Spinal cord (tissue), 10 donors: Measurements from ENCODE around the gene MAN1A2. TPM values are rescaled to one million over a fixed set of nuclear protein-coding genes. Genes with fewer than 3 reads are reported as not detected.
A peak's percentile ranks its signal among the peaks of the same experiment; 100 is the strongest.
"Not testable (repeated sequence)": the region's sequence is repeated elsewhere in the genome, so short reads cannot be mapped to it uniquely, and the experiment has no call there.

Source experiments
- DNase-seq, 6 donors: peaks; one replicate each; pipeline versions ENCODE4 v3.0.0 to v3.0.0-alpha.2; 2013 to 2015; ENCODE audit warnings: low spot score in 6 of 6, low read depth in 4 of 6
- H3K27ac ChIP-seq: one replicate; pipeline ENCODE4 v1.5.1; 2013; ENCODE audit warnings: low read depth, low read length, control low read depth
- H3K27me3 ChIP-seq: one replicate; pipeline ENCODE4 v1.6.1; 2013; ENCODE audit warnings: low read length; ENCODE audit not compliant: control insufficient read depth, insufficient read depth
- H3K36me3 ChIP-seq: one replicate; pipeline ENCODE4 v1.6.1; 2013; ENCODE audit warnings: low read length; ENCODE audit not compliant: control insufficient read depth, insufficient read depth
- H3K4me1 ChIP-seq: one replicate; pipeline ENCODE4 v1.6.1; 2013; ENCODE audit warnings: low read length; ENCODE audit not compliant: control insufficient read depth, insufficient read depth
- H3K4me3 ChIP-seq: one replicate; pipeline ENCODE4 v1.5.1; 2013; ENCODE audit warnings: low read depth, low read length, control low read depth
- H3K9me3 ChIP-seq: one replicate; pipeline ENCODE4 v1.6.1; 2013; ENCODE audit warnings: low read length; ENCODE audit not compliant: control insufficient read depth, insufficient read depth
- WGBS: methylation state at CpG from one replicate; pipeline ENCODE4 v1.1.5; 2013; ENCODE audit warnings: missing lambda C conversion rate; ENCODE audit not compliant: insufficient coverage; 5-methylcytosine and 5-hydroxymethylcytosine counted together
- long read RNA-seq, 4 donors: transcript quantifications; one replicate each; lab custom pipeline, GENCODE V29; 2026
- polyA plus RNA-seq, 2 donors: library from polyadenylated mRNA; unstranded; fragments of 120-200 nt; gene quantifications; one replicate each; pipeline ENCODE4 v1.2.1, GENCODE V29; 2013; ENCODE audit not compliant: insufficient read length in 2 of 2
- total RNA-seq, 2 donors: library from RNA; depleted of rRNA in 1 of 2; stranded (reverse); fragments of 120-200 nt in 1 of 2; fragments of >200 nt in 1 of 2; gene quantifications; one replicate each; pipeline versions ENCODE4 v1.2.3 to v1.2.4, GENCODE V29; 2013 to 2014
- donor health status: healthy.

MAN1A2 gene
- total RNA-seq: 100 to 1,000 TPM in 1 of 2 donors, 10 to 100 TPM in 1; 64.2 to 105 TPM
- 10 to 100 TPM; 27.5 to 39.9 TPM for polyA plus RNA-seq
- long read RNA-seq, donor 1, full-length matches to known transcripts: 2 of 2 reads
- long read RNA-seq, donor 1, partial matches to known transcripts: 0 of 2 reads
- long read RNA-seq, donor 1, other reads (novel, unspliced or antisense): 0 of 2 reads
- long read RNA-seq, donor 2: 0 reads
- long read RNA-seq, donor 3, partial matches to known transcripts: 22 of 22 reads
- long read RNA-seq, donor 3, other reads (novel, unspliced or antisense): 0 of 22 reads
- long read RNA-seq, donor 4, full-length matches to known transcripts: 2 of 9 reads
- long read RNA-seq, donor 4, partial matches to known transcripts: 7 of 9 reads
- long read RNA-seq, donor 4, other reads (novel, unspliced or antisense): 0 of 9 reads

DNA sequence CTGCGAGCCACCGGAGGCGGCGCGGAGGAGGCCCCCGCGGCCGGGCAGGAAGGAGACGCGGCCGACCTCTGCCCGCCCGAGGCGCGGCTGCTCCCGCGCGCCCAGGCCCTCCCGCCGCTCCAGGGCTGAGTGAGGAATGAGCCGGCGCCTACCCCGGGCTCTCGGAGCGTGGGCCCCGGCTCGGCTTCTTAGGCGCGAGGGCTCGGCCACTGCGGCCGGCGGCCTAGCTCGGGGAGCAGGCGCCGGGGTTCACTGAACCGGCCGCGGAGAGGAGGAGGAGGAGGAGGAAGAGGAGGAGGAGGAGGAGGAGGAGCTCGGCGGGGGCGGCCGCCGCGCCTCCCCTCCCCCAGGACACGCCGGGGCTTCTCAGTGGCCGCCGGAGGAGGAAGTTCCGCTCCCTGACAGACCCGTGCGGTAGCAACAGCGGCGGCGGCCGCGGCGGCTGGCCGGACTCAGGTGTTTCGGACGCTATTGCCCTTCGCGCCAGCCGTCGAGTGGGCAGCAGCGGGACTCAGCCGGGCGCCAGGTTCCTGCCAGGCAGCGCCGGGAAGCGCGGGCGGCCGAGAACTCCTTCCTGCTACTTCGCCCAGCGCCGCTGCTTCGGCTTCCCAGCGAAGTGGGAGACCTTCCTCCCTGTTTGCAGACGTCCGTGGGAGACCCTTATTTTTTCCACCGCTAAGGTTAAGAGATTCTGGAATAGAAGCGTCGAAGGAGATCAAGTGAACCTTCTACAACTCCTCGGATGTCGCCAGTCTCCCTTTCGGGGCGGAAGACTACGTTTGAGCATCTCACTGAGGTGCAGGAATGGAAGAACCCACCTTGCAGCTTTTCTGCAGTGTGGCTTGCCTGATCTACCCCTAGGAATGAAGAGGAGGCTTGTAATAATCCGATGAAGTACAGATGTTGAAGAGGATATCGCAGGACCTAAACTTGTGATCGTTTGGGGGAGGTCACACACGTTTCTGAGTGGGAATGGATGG, at the start of gene MAN1A2:
Gene MAN1A2, plus strand, starts transcription at position 404 of the 980 bp plus-strand sequence. CDS start 735 bp downstream, outside the sequence.
- peak; percentile 35 to 87 (median 54) for DNase-seq
- Histone ChIP-seq H3K9me3 (no peaks in the 10 kb centered on the region), H3K27ac (peak within 1 kb of the TSS; percentile 76), H3K36me3 (no peaks in the 10 kb centered on the region), H3K4me1 (peaks cover 7% of the 10 kb centered on the region), H3K4me3 (peak within 1 kb of the TSS; percentile 82), H3K27me3 (no peaks in the 10 kb centered on the region)
- WGBS: under 1% methylated on average over 76 of the region's 93 CpGs

DNA sequence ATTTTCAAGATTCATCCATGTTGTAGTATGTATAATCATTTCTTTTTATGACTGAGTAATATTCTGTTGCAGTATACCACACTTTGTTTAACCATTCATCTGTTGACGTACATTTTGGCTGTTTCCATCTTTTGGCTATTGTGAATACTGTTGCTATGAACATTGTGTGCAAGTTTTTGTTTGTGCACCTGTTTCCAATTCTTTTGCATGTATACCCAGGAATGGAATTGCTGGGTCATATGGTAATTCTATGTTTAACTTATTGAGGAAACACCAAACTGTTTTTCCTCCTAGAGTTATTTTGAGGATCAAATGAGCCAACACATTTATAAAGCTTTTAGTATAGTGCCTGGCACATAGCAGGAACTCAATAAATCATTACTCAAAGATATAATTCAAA, 49.2 kb upstream of the MAN1A2 start:
- DNase-seq: no peak
- no CpG with 5 or more reads among the region's 1 CpG for WGBS
- no peaks in the 10 kb centered on the region for H3K27me3 ChIP-seq
- peaks cover 3% of the 10 kb centered on the region for H3K4me1 ChIP-seq
- H3K4me3 ChIP-seq: no peak overlapping the region
- no peaks in the 10 kb centered on the region for H3K9me3 ChIP-seq
- H3K27ac ChIP-seq: no peak overlapping the region
- no peaks in the 10 kb centered on the region for H3K36me3 ChIP-seq

DNA sequence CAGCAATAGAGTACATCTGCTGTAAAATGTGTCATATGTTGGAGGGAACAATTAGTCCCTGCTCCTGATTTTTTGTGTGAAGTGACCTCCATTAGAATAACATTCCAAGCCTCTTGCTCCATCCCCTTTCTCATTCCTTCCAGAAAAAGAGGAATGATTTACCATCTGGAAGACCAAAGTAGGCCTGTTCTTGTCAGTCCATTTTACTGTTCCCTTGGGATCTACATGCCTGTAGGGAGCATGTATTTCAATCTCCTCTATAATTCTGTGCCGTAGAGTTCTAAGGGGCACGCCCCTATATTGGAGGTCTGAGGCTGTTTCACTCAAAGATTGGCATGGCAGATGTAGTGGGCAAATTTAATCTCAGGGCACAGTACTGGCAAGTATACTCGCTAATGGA, 48.8 kb upstream of the MAN1A2 start:
- no peaks in the 10 kb centered on the region for H3K9me3 ChIP-seq
- DNase-seq: no peak
- WGBS: no CpG with 5 or more reads among the region's 3 CpGs
- H3K4me1 ChIP-seq: peaks cover 3% of the 10 kb centered on the region
- no peaks in the 10 kb centered on the region for H3K27me3 ChIP-seq
- H3K27ac ChIP-seq: no peak overlapping the region
- no peak overlapping the region for H3K4me3 ChIP-seq
- no peaks in the 10 kb centered on the region for H3K36me3 ChIP-seq

DNA sequence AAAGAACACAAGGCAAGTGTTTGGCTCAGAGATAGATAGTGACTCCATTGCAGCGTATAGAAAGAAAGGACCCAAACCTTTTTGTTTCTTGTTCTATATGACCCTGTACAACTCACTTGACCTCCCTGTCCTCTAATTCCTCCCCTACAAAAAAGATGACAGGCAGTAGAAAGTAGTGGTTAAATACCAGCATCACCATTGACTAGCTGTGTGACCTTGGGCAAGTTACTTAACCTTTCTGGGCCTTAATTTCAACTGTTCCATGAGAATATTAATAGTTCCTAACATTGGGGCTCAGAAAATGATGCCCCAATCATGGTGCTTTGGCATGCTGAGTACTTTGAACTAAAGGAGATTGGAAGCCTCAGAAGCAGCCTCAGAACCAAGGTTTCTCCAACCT, 46.7 kb upstream of the MAN1A2 start:
- no peak for DNase-seq
- H3K4me1 ChIP-seq: peaks cover 3% of the 10 kb centered on the region
- H3K27me3 ChIP-seq: no peaks in the 10 kb centered on the region
- H3K36me3 ChIP-seq: no peaks in the 10 kb centered on the region
- WGBS: no CpG with 5 or more reads among the region's 1 CpG
- H3K4me3 ChIP-seq: no peak overlapping the region
- no peaks in the 10 kb centered on the region for H3K9me3 ChIP-seq
- H3K27ac ChIP-seq: no peak overlapping the region

DNA sequence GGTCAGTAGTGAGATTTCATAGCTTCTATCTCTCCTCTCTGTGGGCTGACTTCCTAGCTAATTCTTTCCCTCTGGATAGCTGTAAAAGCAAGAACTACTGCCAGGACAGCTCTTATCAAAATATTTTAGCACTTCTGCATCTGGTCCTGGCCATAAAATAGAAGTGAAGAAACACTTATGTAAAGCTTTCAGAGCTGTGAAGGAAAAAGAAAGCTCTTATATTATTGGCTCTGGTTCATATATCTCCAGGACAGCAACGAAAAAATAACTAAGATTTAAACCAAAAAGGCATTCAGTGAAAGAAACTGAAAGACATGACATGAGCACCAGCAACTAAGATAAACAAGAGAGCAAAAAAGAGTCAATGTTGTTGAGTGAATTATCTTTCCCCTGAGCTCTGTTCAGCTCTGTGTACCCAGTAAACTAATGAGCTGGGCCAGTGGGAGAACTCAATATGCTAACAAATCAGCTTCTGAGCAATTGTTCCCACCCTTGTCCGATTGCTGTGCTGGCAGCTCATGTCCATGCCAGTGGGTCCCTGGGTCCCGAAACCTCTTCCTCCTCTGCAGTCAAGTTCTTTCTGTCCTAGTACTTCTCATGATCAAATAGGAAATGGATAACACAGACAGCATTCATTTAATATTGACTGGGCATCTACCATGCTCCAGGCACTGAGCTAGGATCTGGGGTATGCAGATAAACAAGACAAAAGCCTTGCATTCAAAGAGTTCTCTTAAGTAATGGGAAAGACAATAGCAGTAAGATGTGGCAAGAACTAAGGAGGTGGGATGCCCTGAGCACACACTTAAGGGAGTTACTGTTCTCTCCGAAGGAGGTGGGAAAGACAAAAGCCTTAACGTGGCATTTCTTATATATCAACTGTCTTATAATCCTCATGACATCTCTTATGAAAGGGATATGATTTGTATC, 45.3 kb upstream of the MAN1A2 start:
- Histone ChIP-seq H3K27ac (no peak overlapping the region), H3K4me3 (no peak overlapping the region), H3K27me3 (no peaks in the 10 kb centered on the region), H3K9me3 (no peaks in the 10 kb centered on the region), H3K36me3 (no peaks in the 10 kb centered on the region), H3K4me1 (peaks cover 3% of the 10 kb centered on the region)
- 50% methylated on average over 2 of the region's 5 CpGs for WGBS
- DNase-seq: peak in 2 of 6 donors; percentile 47 to 88

DNA sequence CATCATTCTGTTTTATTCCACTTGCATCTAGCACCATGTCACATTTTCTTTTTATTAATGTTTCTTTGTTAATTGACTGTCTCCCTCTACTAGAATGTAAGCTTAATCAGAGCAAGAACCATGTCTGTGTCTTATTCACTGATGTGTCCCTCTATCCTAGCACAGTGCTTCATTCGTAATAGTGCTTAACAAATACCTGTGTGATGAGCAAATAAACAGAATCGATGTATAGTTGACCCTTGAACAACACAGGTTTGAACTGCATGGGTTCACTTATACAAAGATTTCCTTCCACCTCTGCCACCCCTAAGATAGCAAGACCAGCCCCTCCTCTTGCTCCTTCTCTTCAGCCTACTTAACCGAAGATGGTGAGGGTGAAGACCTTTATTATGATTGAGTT, 42.9 kb upstream of the MAN1A2 start:
- no peaks in the 10 kb centered on the region for H3K9me3 ChIP-seq
- H3K4me3 ChIP-seq: no peak overlapping the region
- no CpG with 5 or more reads among the region's 3 CpGs for WGBS
- no peaks in the 10 kb centered on the region for H3K36me3 ChIP-seq
- no peaks in the 10 kb centered on the region for H3K27me3 ChIP-seq
- no peak overlapping the region for H3K27ac ChIP-seq
- peaks cover 3% of the 10 kb centered on the region for H3K4me1 ChIP-seq
- no peak for DNase-seq

DNA sequence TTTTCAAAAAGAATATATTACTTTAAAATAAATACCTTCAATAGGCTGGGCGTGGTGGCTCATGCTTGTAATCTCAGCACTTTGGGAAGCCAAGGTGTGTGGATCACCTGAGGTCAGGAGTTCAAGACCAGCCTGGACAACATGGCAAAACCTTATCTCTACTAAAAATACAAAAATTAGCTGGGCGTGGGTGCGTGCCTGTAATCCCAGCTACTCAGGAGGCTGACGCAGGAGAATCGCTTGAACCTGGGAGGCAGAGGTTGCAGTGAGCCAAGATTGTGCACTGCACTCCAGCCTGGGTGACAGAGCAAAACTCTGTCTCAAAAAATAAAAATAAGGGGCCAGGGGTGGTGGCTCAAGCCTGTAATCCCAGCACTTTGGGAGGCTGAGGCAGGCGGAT, 41.2 kb upstream of the MAN1A2 start:
- DNase-seq: not testable (repeated sequence)

DNA sequence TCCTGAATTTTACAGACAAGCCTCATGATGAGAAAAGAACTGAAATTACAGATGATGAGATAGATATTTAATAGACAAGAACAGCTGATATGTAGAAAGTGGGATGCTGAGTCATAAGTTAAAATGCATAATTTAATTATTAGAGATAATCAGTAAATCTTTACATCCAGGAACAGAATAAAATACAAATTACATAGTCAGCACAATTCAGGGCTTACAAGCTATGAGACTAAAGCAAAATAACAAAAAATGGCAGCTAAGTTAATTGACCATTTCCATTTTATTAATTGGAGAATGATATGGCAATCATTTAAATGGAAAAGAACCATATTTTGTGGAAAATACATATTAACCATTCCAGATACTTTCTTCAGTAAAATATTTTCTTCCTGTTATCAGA, 40.2 kb upstream of the MAN1A2 start:
- H3K4me3 ChIP-seq: no peak overlapping the region
- H3K27me3 ChIP-seq: no peaks in the 10 kb centered on the region
- DNase-seq: no peak
- H3K9me3 ChIP-seq: no peaks in the 10 kb centered on the region
- H3K4me1 ChIP-seq: peaks cover 1% of the 10 kb centered on the region
- H3K27ac ChIP-seq: no peak overlapping the region
- no peaks in the 10 kb centered on the region for H3K36me3 ChIP-seq

More for the DNA sequence above, 41.2 kb upstream of the MAN1A2 start:
- H3K27me3 ChIP-seq, H3K9me3 ChIP-seq, H3K4me1 ChIP-seq, H3K4me3 ChIP-seq, H3K36me3 ChIP-seq, H3K27ac ChIP-seq: not testable (repeated sequence)
- WGBS: 100% methylated on average over 4 of the region's 6 CpGs
